B cell (primary cell): ENCODE results near the gene TSPAN5. TPM values are rescaled to one million over a fixed set of nuclear protein-coding genes. Genes with fewer than 3 reads are reported as not detected.
"Not testable (repeated sequence)": the region's sequence is repeated elsewhere in the genome, so short reads cannot be mapped to it uniquely, and the experiment has no call there.

ENCODE experiments used
- ATAC-seq: fragments of 200-7000 bp; cut with Tn5 transposase; one replicate; pipeline ENCODE4 v1.10.0; 2021; ENCODE audit warnings: low read depth, mild to moderate bottlenecking, moderate number of reproducible peaks, moderate library complexity
- CTCF ChIA-PET: fragments of 350-600 bp; sonication (Branson Sonifier 250); formaldehyde crosslinking; loops from one replicate; lab custom pipeline; 2021; ENCODE audit warnings: antibody characterized with exemption, inconsistent platforms; lab: Charles Lee
- POLR2A ChIA-PET: fragments of 350-600 bp; sonication (Branson Sonifier 250); formaldehyde crosslinking; loops from one replicate; lab custom pipeline; 2021; ENCODE audit warnings: antibody characterized with exemption; lab: Charles Lee
- DNase-seq: peaks from one replicate; pipeline ENCODE4 v3.0.0; 2013
- H2AFZ ChIP-seq: 2 replicates; pipeline ENCODE4 v1.6.1; 2012; ENCODE audit warnings: mild to moderate bottlenecking, low read depth, low read length; ENCODE audit not compliant: insufficient read depth, poor library complexity, severe bottlenecking
- H3K27ac ChIP-seq, 2 donors: 1 replicate in 1 of 2; 2 replicates in 1 of 2; pipeline ENCODE4 v1.5.1; 2012 to 2013; ENCODE audit warnings: low read length in 2 of 2, mild to moderate bottlenecking in 2 of 2, moderate library complexity in 1 of 2
- H3K27me3 ChIP-seq, 4 experiments: fragments of 200-600 bp in 1 of 4; sonication (generic) in 1 of 4; replicated peaks in 1 of 4; 1 replicate in 2 of 4; 2 replicates in 2 of 4; pipeline versions ENCODE4 v1.6.1 to v1.7.0; 2013 to 2016; ENCODE audit warnings: low read length in 3 of 4, mild to moderate bottlenecking in 2 of 4, mixed read lengths in 1 of 4, moderate library complexity in 1 of 4; ENCODE audit not compliant: insufficient read depth in 4 of 4, control insufficient read depth in 3 of 4; ENCODE audit errors: control extremely low read depth in 1 of 4
- H3K36me3 ChIP-seq, 2 experiments: replicated peaks in 1 of 2; 1 replicate in 1 of 2; 2 replicates in 1 of 2; pipeline versions ENCODE4 v1.6.1 to v1.7.1; 2013; ENCODE audit warnings: low read length in 1 of 2; ENCODE audit not compliant: insufficient read depth in 2 of 2, control insufficient read depth in 1 of 2; ENCODE audit errors: control extremely low read depth in 1 of 2, extremely low read depth in 1 of 2
- H3K4me1 ChIP-seq, 2 donors: fragments of 200-600 bp in 1 of 2; sonication (generic) in 1 of 2; 1 replicate in 1 of 2; 2 replicates in 1 of 2; pipeline versions ENCODE4 v1.5.1 to v1.6.1; 2013 to 2017; ENCODE audit warnings: low read length in 2 of 2; ENCODE audit not compliant: control insufficient read depth in 2 of 2, insufficient read depth in 2 of 2
- H3K4me2 ChIP-seq: replicated peaks from 2 replicates; pipeline ENCODE3; 2012; ENCODE audit warnings: mild to moderate bottlenecking, low read depth, low read length; ENCODE audit not compliant: poor library complexity, severe bottlenecking
- H3K4me3 ChIP-seq, 5 experiments: fragments of 200-600 bp in 1 of 5; sonication (generic) in 1 of 5; 1 replicate in 3 of 5; 2 replicates in 2 of 5; pipeline versions ENCODE4 v1.5.1 to v1.7.0; 2011 to 2016; ENCODE audit warnings: low read length in 4 of 5, mild to moderate bottlenecking in 4 of 5, low read depth in 2 of 5, control low read depth in 1 of 5, moderate library complexity in 1 of 5; ENCODE audit not compliant: insufficient read depth in 1 of 5; ENCODE audit errors: control extremely low read depth in 1 of 5, extremely low read depth in 1 of 5
- H3K79me2 ChIP-seq: fragments of 200-600 bp; sonication (generic); one replicate; pipeline ENCODE4 v1.6.0; 2016; ENCODE audit warnings: low read length; ENCODE audit not compliant: control insufficient read depth, insufficient read depth
- H3K9ac ChIP-seq: fragments of 200-600 bp; sonication (generic); 2 replicates; pipeline ENCODE4 v1.6.1; 2017; ENCODE audit warnings: mild to moderate bottlenecking, low read length, moderate library complexity
- H3K9me3 ChIP-seq, 3 donors: one replicate each; pipeline versions ENCODE4 v1.6.1 to v1.7.1; 2013; ENCODE audit warnings: low read length in 2 of 3; ENCODE audit not compliant: control insufficient read depth in 2 of 3, insufficient read depth in 1 of 3; ENCODE audit errors: control extremely low read depth in 1 of 3
- H4K20me1 ChIP-seq: 2 replicates; pipeline ENCODE4 v1.6.0; 2012; ENCODE audit warnings: mild to moderate bottlenecking, low read length; ENCODE audit not compliant: insufficient read depth, control insufficient read depth, poor library complexity, severe bottlenecking
- H3K27ac Mint-ChIP-seq: one replicate; pipeline ENCODE4 v1.8.0; 2021; ENCODE audit warnings: mixed read lengths
- H3K27me3 Mint-ChIP-seq: one replicate; pipeline ENCODE4 v1.8.0; 2021; ENCODE audit warnings: mixed read lengths
- H3K4me1 Mint-ChIP-seq: one replicate; pipeline ENCODE4 v1.8.0; 2021; ENCODE audit warnings: mixed read lengths
- H3K4me3 Mint-ChIP-seq: one replicate; pipeline ENCODE4 v1.8.0; 2021; ENCODE audit warnings: mixed read lengths
- H3K9me3 Mint-ChIP-seq: one replicate; pipeline ENCODE4 v1.8.0; 2022; ENCODE audit warnings: mixed read lengths; ENCODE audit not compliant: insufficient read depth
- CTCF ChIP-seq: fragments of 200-600 bp; IDR thresholded peaks from one replicate; pipeline ENCODE4 v1.8.0; 2022; ENCODE audit warnings: antibody characterized with exemption, mild to moderate bottlenecking
- EZH2 ChIP-seq: IDR thresholded peaks from 2 replicates; pipeline ENCODE4 v1.6.1; 2012; ENCODE audit warnings: borderline replicate concordance, low read depth, mild to moderate bottlenecking, moderate library complexity, low read length; ENCODE audit not compliant: insufficient read depth, poor library complexity, severe bottlenecking
- WGBS: methylation state at CpG from one replicate; pipeline ENCODE4 v1.1.5; 2013; ENCODE audit warnings: missing lambda C conversion rate; ENCODE audit not compliant: insufficient coverage; 5-methylcytosine and 5-hydroxymethylcytosine counted together
- intact Hi-C: fragments of 100-400 bp; cut with micrococcal nuclease; formaldehyde crosslinking; loops from one replicate; pipeline ENCODE4 v1.10.0; 2022
- polyA plus RNA-seq: library from polyadenylated mRNA; depleted of rRNA; stranded (reverse); fragments of >200 nt; gene quantifications from 2 replicates; pipeline ENCODE4 v1.2.3, GENCODE V29; 2012
- total RNA-seq, 2 donors: library from RNA; stranded (reverse); fragments of 120-200 nt in 1 of 2; gene quantifications; 1 replicate in 1 of 2; 2 replicates in 1 of 2; pipeline versions ENCODE4 v1.2.3 to v1.2.4, GENCODE V29; 2013 to 2022

Gene TSPAN5
- total and polyA plus RNA-seq, 2 donors (not counting 1 experiment from before 2014, with no cell fraction given): 2.6 to 5.3 TPM

- Histone ChIP-seq H3K4me3 (no peak overlapping the region), H3K79me2 (no peaks in the 10 kb centered on the region), H3K27ac (no peak overlapping the region), H3K36me3 (peaks cover 0 to 3% of the 10 kb centered on the region in 2 experiments), H3K4me2 (no peak overlapping the region), H3K9ac (no peak overlapping the region), H2AFZ (no peak overlapping the region), H3K27me3 (no peaks in the 10 kb centered on the region), H3K9me3 (no peaks in the 10 kb centered on the region), H4K20me1 (no peaks in the 10 kb centered on the region), H3K4me1 (peaks cover 7 to 9% of the 10 kb centered on the region in 2 donors)
- H3K9me3 Mint-ChIP-seq: no peaks in the 10 kb centered on the region
- no peak for TF ChIP-seq EZH2
- no peak for TF ChIP-seq CTCF
- no peaks in the 10 kb centered on the region for H3K27me3 Mint-ChIP-seq
- POLR2A ChIA-PET: no interaction called here
- no peak overlapping the region for H3K27ac Mint-ChIP-seq
- WGBS: 100% methylated on average over 5 of the region's 5 CpGs
- no peak overlapping the region for H3K4me3 Mint-ChIP-seq
- no peak for DNase-seq
- peaks cover 16% of the 10 kb centered on the region for H3K4me1 Mint-ChIP-seq
- ATAC-seq: no peak
- intact Hi-C loops: no loop called here
- CTCF ChIA-PET: no interaction called here
These were observed 177.9 kb downstream of the TSPAN5 start for GRCh38 chr4:98480535-98480934.

GRCh38 chr4:98479590-98479989 is 178.8 kb downstream of the TSPAN5 start:
- H3K27ac ChIP-seq, H3K9me3 ChIP-seq, H3K4me2 ChIP-seq, H3K27me3 ChIP-seq, H3K36me3 ChIP-seq, H2AFZ ChIP-seq, H3K79me2 ChIP-seq, H3K4me1 ChIP-seq, H3K27me3 Mint-ChIP-seq, H3K4me3 Mint-ChIP-seq, H3K9me3 Mint-ChIP-seq, H3K4me3 ChIP-seq, DNase-seq, intact Hi-C loops, H3K27ac Mint-ChIP-seq, H4K20me1 ChIP-seq, ATAC-seq, H3K9ac ChIP-seq: not testable (repeated sequence)
- POLR2A ChIA-PET: interaction anchor here (0.6 kb wide), 1 partner anchor 680 kb away, joined by 3 read pairs; no protein-coding TSS in a partner anchor
- 70% methylated on average over 1 of the region's 2 CpGs for WGBS
- CTCF ChIA-PET: interaction anchor here (3.3 kb wide), 1 partner anchor 11 kb away, joined by 21 read pairs; no protein-coding TSS in a partner anchor
- peaks cover 16% of the 10 kb centered on the region for H3K4me1 Mint-ChIP-seq
